Fibroblast of mammary gland (primary cell): Measurements from ENCODE around the gene CSTF3.

Experiments
- DNase-seq: peaks from one replicate; pipeline ENCODE4 v3.0.0-alpha.2; 2010; ENCODE audit warnings: low read depth
- H3K4me3 ChIP-seq: 2 replicates; pipeline ENCODE4 v1.5.1; 2011; ENCODE audit warnings: low read depth, mild to moderate bottlenecking, low read length, moderate library complexity; ENCODE audit not compliant: control insufficient read depth
- TF ChIP-seq, protein P1 (sequence below): conservative IDR thresholded peaks from 2 replicates; pipeline ENCODE4 v1.5.1; 2011; ENCODE audit warnings: low read depth, low read length, inconsistent platforms; ENCODE audit not compliant: control insufficient read depth, insufficient read depth

The CSTF3 gene

DNA sequence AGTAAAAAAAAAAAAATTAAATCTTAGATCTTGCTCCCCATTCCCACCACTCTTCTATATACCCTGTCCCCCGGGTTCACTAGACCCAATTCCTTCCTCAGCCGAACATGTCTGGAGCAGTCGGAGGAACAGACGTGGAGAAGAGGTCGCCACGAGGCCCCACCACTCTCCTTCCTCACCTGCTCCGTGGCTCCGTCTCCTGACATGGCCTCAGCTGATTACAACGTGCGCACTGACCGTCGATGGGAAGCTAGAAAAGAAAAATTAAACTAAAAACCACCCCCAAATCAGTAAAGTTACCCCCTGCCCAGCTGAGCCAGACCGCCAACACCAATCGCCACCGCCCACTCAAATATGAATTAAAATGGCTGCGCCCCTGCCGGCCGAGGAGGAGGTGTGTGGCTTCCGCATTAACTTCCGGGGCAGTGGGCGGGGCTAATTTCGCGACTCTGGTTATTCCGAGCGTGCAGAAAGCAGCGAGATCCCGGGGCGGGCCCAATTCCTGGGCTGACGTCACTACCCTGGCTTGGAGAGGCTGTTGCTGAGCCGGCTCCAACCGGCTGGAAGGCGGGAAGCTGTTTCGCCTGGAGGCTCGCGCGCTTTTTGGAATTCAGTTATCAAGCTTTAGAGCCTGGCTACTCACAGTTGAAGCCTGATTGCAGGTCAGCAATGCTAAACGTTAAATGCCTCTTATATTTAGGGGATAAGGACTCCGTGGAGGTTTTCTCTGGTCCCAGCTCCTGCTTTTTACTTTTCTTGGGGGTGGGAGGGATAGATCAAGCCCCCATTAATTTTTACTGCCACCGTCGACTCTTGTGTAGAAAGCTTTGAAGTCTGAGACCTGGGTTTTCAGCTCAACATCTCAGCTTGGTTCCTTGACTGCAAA lies at the start of gene CSTF3:
Gene CSTF3 (minus strand): TSS at position 361 of the 886 bp plus-strand sequence. CDS start 155 bp downstream, at position 206.
- peak within 1 kb of the TSS; percentile 68 for H3K4me3 ChIP-seq
- DNase-seq: peak; percentile 98
- TF ChIP-seq, protein P1, sequence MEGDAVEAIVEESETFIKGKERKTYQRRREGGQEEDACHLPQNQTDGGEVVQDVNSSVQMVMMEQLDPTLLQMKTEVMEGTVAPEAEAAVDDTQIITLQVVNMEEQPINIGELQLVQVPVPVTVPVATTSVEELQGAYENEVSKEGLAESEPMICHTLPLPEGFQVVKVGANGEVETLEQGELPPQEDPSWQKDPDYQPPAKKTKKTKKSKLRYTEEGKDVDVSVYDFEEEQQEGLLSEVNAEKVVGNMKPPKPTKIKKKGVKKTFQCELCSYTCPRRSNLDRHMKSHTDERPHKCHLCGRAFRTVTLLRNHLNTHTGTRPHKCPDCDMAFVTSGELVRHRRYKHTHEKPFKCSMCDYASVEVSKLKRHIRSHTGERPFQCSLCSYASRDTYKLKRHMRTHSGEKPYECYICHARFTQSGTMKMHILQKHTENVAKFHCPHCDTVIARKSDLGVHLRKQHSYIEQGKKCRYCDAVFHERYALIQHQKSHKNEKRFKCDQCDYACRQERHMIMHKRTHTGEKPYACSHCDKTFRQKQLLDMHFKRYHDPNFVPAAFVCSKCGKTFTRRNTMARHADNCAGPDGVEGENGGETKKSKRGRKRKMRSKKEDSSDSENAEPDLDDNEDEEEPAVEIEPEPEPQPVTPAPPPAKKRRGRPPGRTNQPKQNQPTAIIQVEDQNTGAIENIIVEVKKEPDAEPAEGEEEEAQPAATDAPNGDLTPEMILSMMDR: peak; percentile 16

DNA sequence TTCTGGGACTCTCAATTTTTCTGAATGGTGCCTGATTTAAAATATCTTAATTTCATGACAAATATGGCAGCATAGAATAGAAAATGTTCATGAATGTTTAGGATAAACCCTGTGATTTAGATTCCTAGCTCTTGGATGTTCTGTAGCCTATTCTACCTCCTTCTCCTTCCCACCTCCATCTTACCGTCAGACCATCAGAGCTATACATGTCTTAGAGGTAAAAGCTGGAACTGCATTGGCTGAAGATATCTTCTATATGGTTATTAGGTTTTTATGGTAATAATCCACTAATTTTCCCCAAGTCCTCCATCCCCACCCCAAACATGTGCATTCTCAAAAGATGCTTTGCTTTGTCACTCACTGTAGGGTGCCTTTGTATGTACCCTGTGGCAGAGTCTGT lies 46.9 kb upstream of the CSTF3 start:
- no peak overlapping the region for H3K4me3 ChIP-seq
- no peak for DNase-seq
- TF ChIP-seq, protein P1: no peak

DNA sequence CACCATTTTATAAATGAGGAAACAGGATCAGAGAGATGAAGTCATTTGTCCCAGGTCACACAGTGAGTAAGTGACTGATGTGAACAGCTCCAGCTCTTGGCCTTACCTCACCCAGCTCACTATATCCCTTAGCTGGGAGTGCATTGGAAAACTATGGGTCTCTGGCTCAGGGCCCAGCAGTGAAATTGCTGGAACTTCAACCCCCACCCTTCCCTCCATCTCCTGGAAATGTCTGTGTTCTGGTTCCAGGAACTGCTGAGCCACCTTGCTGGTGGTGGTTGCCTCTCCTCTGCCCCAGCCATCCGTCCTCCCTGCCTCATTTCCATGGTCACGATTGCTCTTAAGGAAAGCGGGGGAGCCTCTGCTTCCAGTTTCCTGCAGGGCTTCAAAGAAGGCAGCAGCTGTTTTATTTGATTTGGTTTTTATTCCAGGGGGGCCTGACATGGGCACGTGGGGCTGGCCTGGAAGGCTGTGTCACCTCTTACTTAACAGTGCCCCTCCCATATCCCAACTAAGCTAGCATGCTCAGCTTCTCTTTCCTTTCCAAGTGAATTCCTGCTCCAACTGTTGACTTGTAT lies 46.2 kb upstream of the CSTF3 start:
- peak; percentile 20 for DNase-seq
- TF ChIP-seq, protein P1: no peak
- H3K4me3 ChIP-seq: no peak overlapping the region

DNA sequence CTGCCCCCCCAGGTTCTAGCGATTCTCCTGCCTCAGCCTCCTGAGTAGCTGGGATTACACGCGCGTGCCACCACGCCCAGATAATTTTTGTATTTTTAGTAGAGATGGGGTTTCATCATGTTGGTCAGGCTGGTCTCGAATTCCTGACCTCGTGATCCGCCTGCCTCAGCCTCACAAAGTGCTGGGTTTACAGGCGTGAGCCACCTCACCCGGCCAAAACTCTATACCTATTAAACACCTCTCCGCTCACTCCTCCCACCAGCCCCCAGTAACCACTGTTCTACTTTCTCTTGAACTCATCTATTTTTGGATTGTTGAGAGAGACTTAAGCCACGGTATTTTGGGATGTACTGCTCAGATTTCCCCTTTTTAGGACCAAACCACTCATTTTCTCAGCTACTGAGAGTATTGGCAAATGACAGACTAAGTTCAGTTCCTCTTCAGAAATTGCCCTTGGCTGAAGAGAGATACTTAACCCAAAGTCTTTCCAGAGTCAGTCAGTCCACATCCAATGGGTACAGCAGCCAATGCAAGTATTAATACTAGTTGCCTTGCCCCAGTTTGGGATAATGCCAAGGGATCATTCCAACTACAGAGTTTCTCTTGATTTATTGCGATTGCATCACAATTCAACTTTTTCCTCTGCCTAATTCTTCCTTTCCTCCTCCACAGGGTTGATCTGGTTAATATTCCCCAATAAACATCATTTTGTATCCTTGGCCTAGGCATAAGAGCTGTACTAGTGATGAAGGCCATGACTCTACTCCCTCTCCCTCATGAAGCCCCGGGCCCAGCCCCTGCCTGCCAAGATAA lies 36.8 kb upstream of the CSTF3 start:
- DNase-seq: peak; percentile 31
- TF ChIP-seq, protein P1: no peak
- no peak overlapping the region for H3K4me3 ChIP-seq

DNA sequence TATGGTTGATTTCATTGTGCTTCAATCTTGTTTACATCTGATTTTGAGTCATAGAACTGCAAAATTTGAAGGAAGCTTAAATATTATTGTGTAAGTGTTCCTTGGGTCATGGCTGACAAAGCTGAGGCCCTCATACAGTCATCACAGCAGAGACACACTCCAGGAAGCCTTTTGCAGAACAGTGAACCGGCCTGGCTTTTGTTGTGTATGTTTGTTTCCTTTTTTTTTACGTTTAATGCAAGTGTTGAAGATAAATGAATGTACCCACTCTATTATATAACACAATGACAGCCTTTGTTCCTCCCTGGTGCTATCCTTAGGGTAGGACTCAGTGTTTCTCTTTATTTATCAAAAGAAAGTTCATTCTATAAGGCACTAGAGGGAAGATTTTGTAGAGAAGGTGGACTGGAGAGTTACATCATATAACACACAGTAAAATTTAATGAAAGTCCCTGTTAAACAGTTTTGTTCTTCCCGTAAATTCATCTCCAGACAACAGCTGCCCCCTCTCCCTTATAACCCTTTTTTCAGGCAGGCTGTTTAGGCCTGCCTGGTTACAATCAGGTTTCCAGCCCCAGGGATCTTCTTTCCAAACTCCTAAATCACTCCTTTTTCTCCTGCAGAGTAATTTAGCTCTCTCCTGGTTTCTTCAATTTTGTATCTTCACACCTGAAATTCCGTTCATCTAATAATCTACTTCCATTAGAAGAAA lies 34.3 kb upstream of the CSTF3 start:
- TF ChIP-seq, protein P1: no peak
- DNase-seq: peak; percentile 19
- H3K4me3 ChIP-seq: no peak overlapping the region

DNA sequence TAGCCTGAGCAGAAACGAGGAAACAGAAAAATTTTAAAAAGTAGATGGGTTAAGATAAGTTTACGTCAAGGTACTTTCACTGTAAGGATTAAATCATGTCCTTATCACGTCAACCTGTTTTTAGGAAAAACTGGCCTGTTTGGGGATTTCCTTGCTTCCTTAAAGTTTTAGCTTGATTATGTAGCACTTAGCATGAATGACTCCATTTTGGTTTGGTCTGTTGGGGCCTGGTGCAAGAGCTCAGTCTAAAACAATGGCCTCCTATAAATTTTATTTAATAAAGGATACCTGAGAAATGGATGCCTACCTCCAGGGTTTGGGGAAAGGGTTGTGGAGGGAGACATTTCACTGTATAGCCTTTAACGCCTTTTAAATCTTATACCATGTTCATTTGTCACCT lies 33.2 kb upstream of the CSTF3 start:
- no peak for DNase-seq
- no peak overlapping the region for H3K4me3 ChIP-seq
- TF ChIP-seq, protein P1: no peak
